Hindlimb muscle (tissue), 1 donor: Measurements from ENCODE around the gene ITGB5. TPM values are rescaled to one million over a fixed set of nuclear protein-coding genes. Genes with fewer than 3 reads are reported as not detected.

Experiments used
- DNase-seq: peaks from one replicate; pipeline ENCODE4 v3.0.0-alpha.2; 2013
- polyA plus RNA-seq: library from polyadenylated mRNA; unstranded; fragments of 120-200 nt; gene quantifications from one replicate; pipeline ENCODE4 v1.2.1, GENCODE V29; 2013; ENCODE audit not compliant: insufficient read length

The ITGB5 gene
- polyA plus RNA-seq, 1 donor = 29.7 TPM

- DNase-seq = no peak
Measured at GRCh38 chr3:124747111-124747981, 139.8 kb downstream of the ITGB5 start.

GRCh38 chr3:124745756-124746155, 141.4 kb downstream of the ITGB5 start:
- no peak for DNase-seq

DNA sequence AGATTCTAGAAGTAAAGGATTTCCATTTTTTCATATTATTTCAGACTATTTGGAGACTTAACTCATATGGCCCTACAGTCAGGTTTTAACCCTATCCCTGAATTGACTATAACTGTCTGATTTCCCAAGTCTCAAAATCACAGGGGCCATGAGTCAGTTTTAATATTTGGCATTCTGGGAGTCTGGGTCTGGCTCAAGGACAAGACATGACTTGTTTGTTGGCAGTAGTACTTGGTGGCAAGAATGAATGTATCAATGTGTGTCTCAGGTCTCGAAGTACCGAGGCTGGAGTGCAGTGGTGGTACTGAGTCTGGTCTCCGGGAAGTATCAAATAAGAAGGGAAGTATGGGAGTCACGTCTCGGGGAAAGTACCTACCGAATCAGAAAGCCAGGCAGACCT, 146.1 kb downstream of the ITGB5 start:
- no peak for DNase-seq

DNA sequence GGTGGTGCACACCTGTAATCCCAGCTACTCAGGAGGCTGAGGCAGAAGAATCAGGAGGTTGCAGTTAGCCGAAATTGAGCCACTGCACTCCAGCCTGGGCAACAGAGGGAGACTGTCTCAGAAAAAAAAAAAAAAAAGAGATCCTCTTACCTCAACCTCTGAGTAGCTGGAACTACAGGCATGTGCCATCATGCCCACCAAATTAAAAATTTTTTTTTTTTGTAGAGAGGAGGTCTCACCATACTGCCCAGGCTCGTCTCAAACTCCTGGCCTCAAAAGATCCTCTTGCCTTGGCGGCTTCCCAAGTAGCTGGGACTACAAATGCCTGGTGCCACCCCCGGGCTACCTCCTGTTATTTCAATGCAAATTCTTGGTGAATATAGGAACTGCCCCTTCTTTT, 155.4 kb downstream of the ITGB5 start:
- DNase-seq = no peak

GRCh38 chr3:124730941-124731297, 156.2 kb downstream of the ITGB5 start:
- DNase-seq = no peak

DNA sequence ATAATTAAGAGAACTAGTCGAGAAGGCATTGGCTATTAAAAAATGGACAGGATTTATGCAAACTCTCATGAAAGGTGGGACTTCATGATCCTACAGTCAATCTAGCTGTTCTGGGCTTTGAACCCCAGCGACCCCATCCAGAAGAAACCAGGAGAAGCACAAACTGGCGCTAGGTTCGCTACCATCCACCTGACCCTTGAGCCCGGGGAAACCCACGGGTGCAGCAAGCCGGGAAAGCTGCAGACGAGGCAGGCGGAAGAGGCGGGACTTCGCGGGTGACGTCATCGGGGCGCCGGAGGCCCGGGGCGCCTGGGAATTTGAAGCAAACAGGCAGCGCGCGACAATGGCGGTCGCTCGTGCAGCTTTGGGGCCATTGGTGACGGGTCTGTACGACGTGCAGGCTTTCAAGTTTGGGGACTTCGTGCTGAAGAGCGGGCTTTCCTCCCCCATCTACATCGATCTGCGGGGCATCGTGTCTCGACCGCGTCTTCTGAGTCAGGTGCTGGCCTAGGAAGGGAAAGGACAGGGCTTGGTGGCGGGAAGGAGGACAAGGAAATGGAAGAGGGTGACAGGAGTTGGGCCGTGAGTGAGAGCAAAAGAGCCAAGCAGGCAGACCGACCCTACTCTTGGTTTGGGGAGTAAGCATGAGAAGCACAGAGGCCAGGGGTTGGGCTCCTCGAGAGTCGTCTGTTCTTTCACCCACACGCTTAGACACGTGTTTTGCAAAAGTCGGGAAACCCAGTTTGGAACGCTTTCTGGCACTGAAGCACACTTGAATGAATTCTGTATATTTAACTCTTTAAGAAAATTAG, 156.8 kb downstream of the ITGB5 start, which contains the start of gene UMPS:
Gene UMPS, plus strand, starts transcription at position 324 of the 812 bp plus-strand sequence. Its CDS starts 20 bp downstream, at position 344.
- peak; percentile 90 for DNase-seq

- no peak for DNase-seq
Measured at GRCh38 chr3:124722589-124722988, 164.6 kb downstream of the ITGB5 start.

DNA sequence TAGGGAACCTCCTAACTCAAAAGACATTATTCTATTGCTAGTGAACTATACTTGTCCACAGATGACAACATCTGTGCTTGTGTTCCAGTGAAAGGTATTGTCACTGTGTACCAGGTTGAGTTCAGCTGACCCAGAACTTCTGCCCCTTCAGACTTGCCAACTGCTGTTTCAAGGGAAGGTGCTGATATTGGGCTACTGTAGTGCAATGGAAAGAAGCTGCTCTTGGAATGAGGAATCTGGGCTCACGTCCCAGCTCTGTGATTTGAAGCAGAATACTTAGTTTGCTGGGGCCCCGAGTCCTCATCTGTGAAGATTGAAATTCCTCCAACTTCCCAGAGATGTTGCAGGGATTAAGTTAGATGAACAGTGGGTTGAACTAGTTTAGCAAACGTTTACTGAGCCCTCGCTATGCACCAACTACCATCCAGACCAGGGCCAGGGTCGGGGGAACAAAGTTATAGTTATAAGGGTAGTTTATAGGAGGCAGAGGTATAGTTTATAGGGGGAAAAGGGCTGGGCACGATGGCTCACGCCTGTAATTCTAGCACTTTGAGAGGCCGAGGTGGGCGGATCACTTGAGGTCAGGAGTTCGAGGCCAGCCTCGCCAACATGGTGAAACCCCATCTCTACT, 172.8 kb downstream of the ITGB5 start:
- DNase-seq = peak; percentile 27

Other genes starting within 250 kb of the ITGB5 start
- gene UMPS, start 156.9 kb downstream of the ITGB5 start, polyA plus RNA-seq = 14.8 TPM
- gene MUC13, start 47.4 kb upstream of the ITGB5 start, polyA plus RNA-seq = not detected
- 27.2 TPM for gene HEG1, start 168.6 kb upstream of the ITGB5 start, polyA plus RNA-seq